Uterus (tissue), 4 donors: ENCODE data around the gene SCN2A. TPM values are rescaled to one million over a fixed set of nuclear protein-coding genes. Genes with fewer than 3 reads are reported as not detected.

Experiments
- DNase-seq, 2 donors: peaks; one replicate each; pipeline ENCODE4 v3.0.0-alpha.2; 2019 to 2020
- H3K27ac ChIP-seq, 2 donors: fragments of 200-600 bp; sonication (generic); 1 replicate in 1 of 2; 2 replicates in 1 of 2; pipeline ENCODE4 v1.5.1; 2016 to 2018
- H3K27me3 ChIP-seq, 2 donors: fragments of 200-600 bp; sonication (generic); one replicate each; pipeline ENCODE4 v1.5.1; 2018 to 2019; ENCODE audit warnings: control low read depth in 1 of 2
- H3K36me3 ChIP-seq, 2 donors: fragments of 200-600 bp; sonication (generic); one replicate each; pipeline ENCODE4 v1.5.1; 2019; ENCODE audit warnings: control low read depth in 1 of 2
- H3K4me1 ChIP-seq, 2 donors: fragments of 200-600 bp; sonication (generic); one replicate each; pipeline ENCODE4 v1.5.1; 2018 to 2019; ENCODE audit warnings: control low read depth in 1 of 2
- H3K4me3 ChIP-seq, 2 donors: fragments of 200-600 bp; sonication (generic); 1 replicate in 1 of 2; 2 replicates in 1 of 2; pipeline ENCODE4 v1.5.1; 2018 to 2019; ENCODE audit warnings: mild to moderate bottlenecking in 1 of 2
- H3K9me3 ChIP-seq, 2 donors: fragments of 200-600 bp; sonication (generic); one replicate each; pipeline ENCODE4 v1.5.1; 2019; ENCODE audit warnings: control low read depth in 1 of 2
- POLR2A ChIP-seq, 2 donors: fragments of 450-650 bp; IDR thresholded peaks; one replicate each; pipeline ENCODE4 v1.6.1; 2016; ENCODE audit warnings: antibody characterized with exemption in 2 of 2, mild to moderate bottlenecking in 1 of 2, moderate library complexity in 1 of 2
- intact Hi-C: fragments of 100-400 bp; cut with DNase I; formaldehyde crosslinking; loops from one replicate; pipeline ENCODE4 v1.15.1; 2023; ENCODE audit warnings: low total_unique reads
- total RNA-seq, 4 donors: library from RNA; depleted of rRNA in 3 of 4; stranded (reverse); fragments of >200 nt in 3 of 4; gene quantifications; one replicate each; pipeline versions ENCODE4 v1.1.0 to v1.2.4, GENCODE V29; 2014 to 2023
- TF ChIP-seq, protein P1 (sequence below), 4 experiments: fragments of 200-600 bp in 2 of 4; fragments of 450-650 bp in 2 of 4; sonication (generic) in 2 of 4; IDR thresholded peaks; one replicate each; pipeline ENCODE4 v1.5.1; 2016 to 2019; ENCODE audit warnings: antibody characterized with exemption in 4 of 4, mild to moderate bottlenecking in 2 of 4, moderate library complexity in 1 of 4
- donor health status: DM: yes; HTN: yes; CAD: no.

SCN2A gene
- total RNA-seq, 4 donors from 2014 or later: 0.26 to 15.8 (median 1.0) TPM

DNA sequence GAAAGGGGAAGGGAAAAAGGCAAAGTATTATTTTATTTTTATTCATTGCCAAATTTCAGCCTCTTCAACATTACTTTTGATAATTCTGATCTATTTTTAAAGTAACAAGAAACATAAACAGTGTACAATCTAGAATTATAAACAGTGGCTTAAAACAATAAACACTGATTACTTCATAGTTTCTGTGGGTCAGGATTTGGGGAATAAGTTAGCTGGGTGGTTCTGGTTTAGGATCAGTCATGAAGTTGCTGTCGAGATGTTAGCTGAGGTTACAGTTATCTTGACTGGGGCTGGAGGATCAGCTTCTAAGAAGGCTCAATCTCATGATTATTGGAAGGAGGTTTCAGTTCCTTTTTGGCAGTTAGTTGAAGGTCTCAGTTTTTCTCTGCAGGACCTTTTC is 109.2 kb downstream of the SCN2A start:
- intact Hi-C loops: no loop called here

DNA sequence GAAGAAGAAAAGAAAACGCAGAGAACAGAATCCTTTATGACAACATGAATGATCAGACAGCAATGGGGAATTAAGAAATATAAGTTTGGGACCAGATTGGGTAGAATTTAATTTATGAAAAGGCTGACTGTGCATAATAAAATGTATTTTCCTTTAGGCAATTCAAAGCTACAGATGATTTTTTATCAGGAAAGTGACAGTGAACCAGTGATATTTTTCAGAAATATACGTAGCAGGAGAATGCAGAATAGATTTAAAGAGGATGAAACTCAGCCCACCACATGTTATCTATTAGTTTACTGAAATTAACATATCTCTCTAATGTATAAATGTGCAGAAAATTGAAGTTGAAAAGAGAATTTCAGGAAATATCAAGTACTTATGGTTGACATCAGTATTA is 110.0 kb downstream of the SCN2A start:
- DNase-seq: no peak
- intact Hi-C loops: no loop called here
- H3K27me3 ChIP-seq: no peaks in the 10 kb centered on the region
- H3K36me3 ChIP-seq: no peaks in the 10 kb centered on the region
- no peaks in the 10 kb centered on the region for H3K9me3 ChIP-seq
- TF ChIP-seq, protein P1, sequence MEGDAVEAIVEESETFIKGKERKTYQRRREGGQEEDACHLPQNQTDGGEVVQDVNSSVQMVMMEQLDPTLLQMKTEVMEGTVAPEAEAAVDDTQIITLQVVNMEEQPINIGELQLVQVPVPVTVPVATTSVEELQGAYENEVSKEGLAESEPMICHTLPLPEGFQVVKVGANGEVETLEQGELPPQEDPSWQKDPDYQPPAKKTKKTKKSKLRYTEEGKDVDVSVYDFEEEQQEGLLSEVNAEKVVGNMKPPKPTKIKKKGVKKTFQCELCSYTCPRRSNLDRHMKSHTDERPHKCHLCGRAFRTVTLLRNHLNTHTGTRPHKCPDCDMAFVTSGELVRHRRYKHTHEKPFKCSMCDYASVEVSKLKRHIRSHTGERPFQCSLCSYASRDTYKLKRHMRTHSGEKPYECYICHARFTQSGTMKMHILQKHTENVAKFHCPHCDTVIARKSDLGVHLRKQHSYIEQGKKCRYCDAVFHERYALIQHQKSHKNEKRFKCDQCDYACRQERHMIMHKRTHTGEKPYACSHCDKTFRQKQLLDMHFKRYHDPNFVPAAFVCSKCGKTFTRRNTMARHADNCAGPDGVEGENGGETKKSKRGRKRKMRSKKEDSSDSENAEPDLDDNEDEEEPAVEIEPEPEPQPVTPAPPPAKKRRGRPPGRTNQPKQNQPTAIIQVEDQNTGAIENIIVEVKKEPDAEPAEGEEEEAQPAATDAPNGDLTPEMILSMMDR (IDR thresholded peaks at IDR 0.05): no peak
- TF ChIP-seq POLR2A (IDR thresholded peaks at IDR 0.05): no peak
- H3K4me3 ChIP-seq: no peak overlapping the region
- H3K4me1 ChIP-seq: no peaks in the 10 kb centered on the region
- H3K27ac ChIP-seq: no peak overlapping the region

More for the DNA sequence above, 109.2 kb downstream of the SCN2A start:
- no peaks in the 10 kb centered on the region for H3K27me3 ChIP-seq
- H3K4me1 ChIP-seq: no peaks in the 10 kb centered on the region
- TF ChIP-seq, protein P1 (IDR thresholded peaks at IDR 0.05): no peak
- no peak for TF ChIP-seq POLR2A (IDR thresholded peaks at IDR 0.05)
- H3K27ac ChIP-seq: no peak overlapping the region
- H3K9me3 ChIP-seq: no peaks in the 10 kb centered on the region
- no peaks in the 10 kb centered on the region for H3K36me3 ChIP-seq
- no peak for DNase-seq
- H3K4me3 ChIP-seq: no peak overlapping the region

DNA sequence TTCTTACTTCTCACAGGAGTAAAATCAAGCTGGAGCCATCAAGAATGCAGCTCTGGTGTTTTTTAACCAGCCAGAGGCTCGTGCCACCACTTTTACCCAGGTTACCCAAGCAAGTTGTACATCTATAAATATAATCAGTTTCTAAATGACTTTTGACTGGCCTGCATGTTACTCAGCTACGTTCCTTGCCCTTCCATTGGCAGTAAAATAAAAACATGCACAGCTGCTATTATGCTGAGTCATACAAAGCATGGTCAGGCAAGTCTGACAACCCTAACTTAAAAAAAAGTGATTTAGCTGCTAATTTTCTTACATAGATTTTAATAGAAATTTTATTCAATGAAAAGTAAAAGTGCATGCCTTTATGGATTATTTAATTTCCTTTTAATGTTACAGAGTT is 118.5 kb downstream of the SCN2A start:
- H3K36me3 ChIP-seq: no peaks in the 10 kb centered on the region
- no peaks in the 10 kb centered on the region for H3K27me3 ChIP-seq
- intact Hi-C loops: no loop called here
- H3K4me3 ChIP-seq: no peak overlapping the region
- no peaks in the 10 kb centered on the region for H3K9me3 ChIP-seq
- no peak overlapping the region for H3K27ac ChIP-seq
- no peak for DNase-seq
- TF ChIP-seq, protein P1 (IDR thresholded peaks at IDR 0.05): no peak
- no peak for TF ChIP-seq POLR2A (IDR thresholded peaks at IDR 0.05)
- no peaks in the 10 kb centered on the region for H3K4me1 ChIP-seq

DNA sequence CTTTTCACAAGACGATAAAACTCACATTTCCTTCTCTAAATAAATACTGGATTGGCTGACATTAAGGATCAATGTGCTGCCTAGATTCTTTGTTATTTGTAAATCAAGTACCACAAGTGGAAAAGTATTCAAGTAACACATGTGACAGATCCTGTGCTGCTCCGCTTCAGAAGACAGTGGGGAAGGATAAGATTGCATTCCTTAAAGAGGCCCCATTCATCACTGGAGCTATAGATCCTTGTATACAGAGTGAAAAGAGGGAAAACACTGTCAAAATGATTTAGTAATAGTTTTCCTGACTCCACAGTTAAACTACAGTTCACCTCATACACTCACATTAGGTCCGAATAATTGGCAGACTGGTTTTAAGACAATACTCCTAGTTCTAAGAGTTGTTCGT is 122.3 kb downstream of the SCN2A start:
- intact Hi-C loops: no loop called here
- Histone ChIP-seq H3K27me3 (no peaks in the 10 kb centered on the region), H3K36me3 (no peaks in the 10 kb centered on the region), H3K4me1 (no peaks in the 10 kb centered on the region), H3K4me3 (no peak overlapping the region), H3K9me3 (no peaks in the 10 kb centered on the region), H3K27ac (no peak overlapping the region)
- TF ChIP-seq, protein P1 (IDR thresholded peaks at IDR 0.05): no peak
- TF ChIP-seq POLR2A (IDR thresholded peaks at IDR 0.05): no peak
- DNase-seq: no peak

DNA sequence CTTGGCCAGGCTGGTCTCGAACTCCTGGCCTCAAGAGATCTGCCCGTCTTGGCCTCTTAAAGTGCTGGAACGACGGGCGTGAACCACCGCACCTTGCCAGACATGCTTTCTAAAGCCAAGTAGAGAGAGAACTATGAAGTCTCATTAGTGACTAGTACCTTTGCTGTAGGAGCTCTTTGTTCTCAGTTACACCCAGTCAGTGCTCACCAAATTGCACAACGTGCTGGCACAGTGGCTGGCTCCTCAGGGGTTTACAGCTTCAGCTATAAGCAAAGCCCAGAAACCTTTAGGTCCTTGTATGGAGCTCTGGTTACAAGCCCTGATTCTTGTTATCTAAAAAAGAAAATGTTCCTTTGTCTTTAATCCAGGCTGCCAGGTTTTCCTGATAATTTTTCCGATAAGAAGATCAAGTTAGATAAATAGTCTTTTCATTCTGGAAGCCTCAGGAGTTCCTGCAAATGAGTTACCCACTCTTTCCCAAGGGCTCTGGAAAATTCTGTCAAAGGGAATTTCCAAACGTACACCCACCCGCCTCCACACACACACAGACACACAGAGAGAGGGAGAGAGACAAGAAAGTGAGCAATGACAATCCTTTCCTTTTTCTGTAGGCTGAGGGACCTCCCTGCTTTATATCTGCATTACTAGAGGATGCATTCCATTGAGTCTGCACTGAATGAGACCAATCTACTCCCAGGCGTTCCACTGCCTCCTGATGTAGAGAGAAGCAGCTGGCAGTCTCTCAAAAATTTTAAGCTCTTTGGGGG is 130.1 kb downstream of the SCN2A start:
- Histone ChIP-seq H3K9me3 (no peaks in the 10 kb centered on the region), H3K4me3 (no peak overlapping the region), H3K36me3 (no peaks in the 10 kb centered on the region), H3K4me1 (no peaks in the 10 kb centered on the region), H3K27ac (no peak overlapping the region), H3K27me3 (no peaks in the 10 kb centered on the region)
- no peak for DNase-seq
- intact Hi-C loops: no loop called here
- TF ChIP-seq, protein P1 (IDR thresholded peaks at IDR 0.05): no peak
- TF ChIP-seq POLR2A (IDR thresholded peaks at IDR 0.05): no peak
